C4-2B (cell line): ENCODE measurements around the gene ZC2HC1C.

ENCODE experiments used
- H3K27ac ChIP-seq: fragments of 450-650 bp; 2 replicates; pipeline ENCODE4 v1.5.1; 2017
- CTCF ChIP-seq: fragments of 450-650 bp; conservative IDR thresholded peaks from 2 replicates; pipeline ENCODE4 v1.5.1; 2017; ENCODE audit warnings: mild to moderate bottlenecking
- ZFX ChIP-seq: fragments of 450-650 bp; IDR thresholded peaks from 2 replicates; pipeline ENCODE4 v1.6.1; 2017

The ZC2HC1C gene

DNA sequence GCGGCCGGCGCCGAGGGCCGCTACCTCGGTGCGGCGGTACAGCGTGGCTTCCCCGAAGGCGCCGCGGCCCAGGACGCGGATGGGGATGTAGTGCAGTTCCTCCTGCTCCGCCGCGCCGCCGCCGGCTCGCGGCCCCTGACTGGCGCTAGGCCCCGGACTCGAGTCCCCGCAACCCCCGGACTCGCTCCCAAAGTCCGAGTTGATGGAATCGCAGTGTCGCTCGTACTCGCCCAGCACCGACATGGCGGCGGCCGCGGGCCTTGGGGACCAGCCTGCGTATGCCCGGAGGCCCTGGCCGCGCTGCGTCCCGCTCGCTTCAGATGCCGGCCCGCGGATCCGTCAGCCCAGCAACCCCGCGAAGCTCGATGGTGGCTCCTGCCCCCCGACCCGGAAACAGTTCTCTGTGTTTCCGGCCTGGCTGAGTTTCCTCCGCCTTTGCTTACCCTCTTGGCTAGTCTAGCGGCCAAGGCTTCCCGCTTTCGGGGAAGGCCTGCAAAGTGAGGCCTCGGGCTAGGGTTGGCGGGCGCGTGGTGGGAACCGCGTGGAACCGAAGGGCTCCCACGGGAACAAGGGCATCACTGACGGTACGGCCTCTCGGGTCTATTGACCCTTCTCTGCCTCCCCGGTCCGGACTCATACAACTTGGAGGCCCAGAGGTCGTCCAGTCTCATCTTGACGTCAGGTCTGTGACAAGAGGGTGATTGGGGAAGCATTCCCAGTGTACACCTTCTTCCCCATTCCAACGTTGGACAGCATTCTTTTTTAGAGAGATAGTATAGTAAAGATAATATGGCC, 57.4 kb downstream of the ZC2HC1C start, which contains the start of gene NEK9:
TSS of gene NEK9 (minus strand) at position 370 of the 795 bp plus-strand sequence. CDS start at position 243, 127 bp downstream.
- H3K27ac ChIP-seq, result peak within 1 kb of the TSS; percentile 95
- TF ChIP-seq CTCF (no peak), ZFX (peak; percentile 99)

- peak overlapping the region; percentile 95 for H3K27ac ChIP-seq
These were observed 58.0 kb downstream of the ZC2HC1C start for GRCh38 chr14:75127474-75127820.

- no peak for TF ChIP-seq ZFX
- no peak for TF ChIP-seq CTCF
- H3K27ac ChIP-seq, result peak overlapping the region; percentile 95
These were observed 58.6 kb downstream of the ZC2HC1C start for GRCh38 chr14:75127903-75128595.

- TF ChIP-seq ZFX (no peak), CTCF (no peak)
- H3K27ac ChIP-seq, result no peak overlapping the region
These were observed 59.2 kb downstream of the ZC2HC1C start for GRCh38 chr14:75128596-75128990.
